IMR-90 (cell line): Measurements from ENCODE around the gene TULP4. TPM values are rescaled to one million over a fixed set of nuclear protein-coding genes. Genes with fewer than 3 reads are reported as not detected.
A peak's percentile ranks its signal among the peaks of the same experiment; 100 is the strongest.

Experiments
- ATAC-seq: fragments of 200-7000 bp; cut with Tn5 transposase; 2 replicates; pipeline ENCODE4 v1.9.1; 2020; ENCODE audit warnings: low read depth, mild to moderate bottlenecking, moderate library complexity
- BruUV-seq: library from RNA; stranded (reverse); fragments of 400-500 nt; replicated peaks from 2 replicates; lab custom pipeline; 2021; lab: Mats Ljungman, UMichigan
- CTCF ChIA-PET: fragments of 300-600 bp; formaldehyde crosslinking; extraction: SDS; loops from one replicate; lab custom pipeline; 2021; ENCODE audit warnings: antibody characterized with exemption; lab: Yijun Ruan, JAX
- POLR2A ChIA-PET: fragments of 300-600 bp; sonication (Branson Sonifier 250); formaldehyde crosslinking; loops from one replicate; lab custom pipeline; 2022; ENCODE audit warnings: antibody characterized with exemption; ENCODE audit not compliant: unreplicated experiment; lab: Charles Lee
- DNase-seq: peaks from one replicate; pipeline ENCODE4 v3.0.0; 2013
- H2AFZ ChIP-seq: replicated peaks from 2 replicates; pipeline ENCODE3; 2013; ENCODE audit warnings: low read length, mild to moderate bottlenecking; ENCODE audit not compliant: poor library complexity
- H2AK5ac ChIP-seq: 2 replicates; pipeline ENCODE4 v1.6.1; 2013; ENCODE audit warnings: low read depth, low read length, inconsistent platforms
- H2AK9ac ChIP-seq: replicated peaks from 2 replicates; pipeline ENCODE3; 2013; ENCODE audit warnings: mild to moderate bottlenecking, low read depth, low read length, moderate library complexity; ENCODE audit not compliant: poor library complexity
- H2BK120ac ChIP-seq: 2 replicates; pipeline ENCODE4 v1.6.1; 2013; ENCODE audit warnings: low read depth, low read length, inconsistent platforms
- H2BK15ac ChIP-seq: 3 replicates; pipeline ENCODE4 v1.6.1; 2013; ENCODE audit warnings: low read depth, low read length, inconsistent platforms
- H2BK20ac ChIP-seq: 2 replicates; pipeline ENCODE4 v1.6.1; 2013; ENCODE audit warnings: low read depth, mild to moderate bottlenecking, inconsistent platforms, low read length, moderate library complexity
- H2BK5ac ChIP-seq: 2 replicates; pipeline ENCODE4 v1.6.1; 2013; ENCODE audit warnings: mild to moderate bottlenecking, low read depth, low read length, inconsistent platforms; ENCODE audit not compliant: poor library complexity, severe bottlenecking
- H3K14ac ChIP-seq: replicated peaks from 2 replicates; pipeline ENCODE4 v1.6.1; 2013; ENCODE audit warnings: low read depth, low read length, inconsistent platforms
- H3K18ac ChIP-seq: 2 replicates; pipeline ENCODE4 v1.6.1; 2013; ENCODE audit warnings: low read depth, low read length, control low read depth
- H3K23ac ChIP-seq: 2 replicates; pipeline ENCODE4 v1.6.1; 2013; ENCODE audit warnings: low read depth, low read length, inconsistent platforms
- H3K27ac ChIP-seq: 2 replicates; pipeline ENCODE4 v1.5.1; 2013; ENCODE audit warnings: mild to moderate bottlenecking, control low read depth, low read length; ENCODE audit not compliant: insufficient read depth
- H3K27me3 ChIP-seq: 2 replicates; pipeline ENCODE4 v1.6.1; 2013; ENCODE audit warnings: low read length; ENCODE audit not compliant: control insufficient read depth, insufficient read depth
- H3K36me3 ChIP-seq: 2 replicates; pipeline ENCODE4 v1.6.1; 2013; ENCODE audit warnings: low read length, mixed read lengths; ENCODE audit not compliant: control insufficient read depth, insufficient read depth
- H3K4ac ChIP-seq: 2 replicates; pipeline ENCODE4 v1.6.1; 2013; ENCODE audit warnings: low read depth, low read length, inconsistent platforms
- H3K4me1 ChIP-seq: 2 replicates; pipeline ENCODE4 v1.6.1; 2013; ENCODE audit warnings: low read length, mixed read lengths; ENCODE audit not compliant: control insufficient read depth, insufficient read depth
- H3K4me2 ChIP-seq: 2 replicates; pipeline ENCODE4 v1.6.1; 2013; ENCODE audit warnings: low read depth, mild to moderate bottlenecking, control low read depth, low read length, moderate library complexity
- H3K4me3 ChIP-seq: 2 replicates; pipeline ENCODE4 v1.5.1; 2013; ENCODE audit warnings: low read depth, mild to moderate bottlenecking, control low read depth, low read length, moderate library complexity; ENCODE audit not compliant: insufficient read depth
- H3K56ac ChIP-seq: 2 replicates; pipeline ENCODE4 v1.6.1; 2013; ENCODE audit warnings: low read length, inconsistent platforms; ENCODE audit not compliant: insufficient read depth; ENCODE audit errors: extremely low read depth
- H3K79me1 ChIP-seq, 2 experiments: 2 replicates each; pipeline ENCODE4 v1.6.1; 2013; ENCODE audit warnings: low read length in 2 of 2, inconsistent platforms in 1 of 2, low read depth in 1 of 2
- H3K9ac ChIP-seq: 2 replicates; pipeline ENCODE4 v1.6.1; 2013; ENCODE audit warnings: low read depth, low read length, control low read depth
- H3K9me1 ChIP-seq: 2 replicates; pipeline ENCODE4 v1.6.1; 2013; ENCODE audit warnings: low read length, inconsistent platforms; ENCODE audit not compliant: insufficient read depth
- H3K9me3 ChIP-seq: 2 replicates; pipeline ENCODE4 v1.6.1; 2013; ENCODE audit warnings: low read length; ENCODE audit not compliant: control insufficient read depth, insufficient read depth
- H4K20me1 ChIP-seq: 2 replicates; pipeline ENCODE4 v1.6.1; 2013; ENCODE audit warnings: low read length, inconsistent platforms; ENCODE audit not compliant: insufficient read depth
- H4K5ac ChIP-seq: 2 replicates; pipeline ENCODE4 v1.6.1; 2013; ENCODE audit warnings: mild to moderate bottlenecking, low read depth, low read length, control low read depth
- H4K8ac ChIP-seq, 2 experiments: 2 replicates each; pipeline ENCODE4 v1.6.1; 2013; ENCODE audit warnings: low read depth in 2 of 2, low read length in 2 of 2, control low read depth in 1 of 2, inconsistent platforms in 1 of 2
- H4K91ac ChIP-seq: 2 replicates; pipeline ENCODE4 v1.6.1; 2013; ENCODE audit warnings: low read depth, low read length, inconsistent platforms; ENCODE audit not compliant: insufficient read depth
- CHD1 ChIP-seq: IDR thresholded peaks from 2 replicates; pipeline ENCODE4 v1.6.1; 2012; ENCODE audit warnings: low read depth, low read length, improper control_type of control experiment
- CTCF ChIP-seq: conservative IDR thresholded peaks from 2 replicates; pipeline ENCODE4 v1.5.1; 2012; ENCODE audit warnings: mild to moderate bottlenecking, low read depth, low read length, improper control_type of control experiment
- ELK1 ChIP-seq: fragments of 150-350 bp; IDR thresholded peaks from 2 replicates; pipeline ENCODE4 v1.6.1; 2016; ENCODE audit warnings: low read depth, mild to moderate bottlenecking, low read length, moderate library complexity, borderline replicate concordance
- MXI1 ChIP-seq: IDR thresholded peaks from 2 replicates; pipeline ENCODE4 v1.6.1; 2012; ENCODE audit warnings: low read depth, mild to moderate bottlenecking, low read length, moderate library complexity, borderline replicate concordance
- NFE2L2 ChIP-seq: fragments of 150-350 bp; IDR thresholded peaks from 2 replicates; pipeline ENCODE4 v1.6.1; 2016; ENCODE audit warnings: low read depth, mild to moderate bottlenecking, low read length
- RAD21 ChIP-seq: IDR thresholded peaks from 2 replicates; pipeline ENCODE4 v1.6.1; 2012; ENCODE audit warnings: low read length, improper control_type of control experiment
- RCOR1 ChIP-seq: IDR thresholded peaks from 2 replicates; pipeline ENCODE4 v1.6.1; 2012; ENCODE audit warnings: mild to moderate bottlenecking, low read length, improper control_type of control experiment; ENCODE audit not compliant: insufficient replicate concordance
- RFX5 ChIP-seq: IDR thresholded peaks from 2 replicates; pipeline ENCODE4 v1.8.0; 2012; ENCODE audit warnings: low read depth, mild to moderate bottlenecking, low read length, moderate library complexity
- SMC3 ChIP-seq: fragments of 150-350 bp; IDR thresholded peaks from 2 replicates; pipeline ENCODE4 v1.6.1; 2016; ENCODE audit warnings: low read depth, mild to moderate bottlenecking, antibody characterized with exemption, low read length, moderate library complexity
- WGBS, 2 experiments: methylation state at CpG; one replicate each; pipeline versions ENCODE4 v1.1.5 to v1.1.7; 2013; ENCODE audit warnings: missing lambda C conversion rate in 2 of 2; ENCODE audit not compliant: insufficient read length in 1 of 2; ENCODE audit errors: extremely low coverage in 2 of 2; 5-methylcytosine and 5-hydroxymethylcytosine counted together
- dilution Hi-C: fragments of 300-500 bp; cut with HindIII; formaldehyde crosslinking; loops from one replicate; pipeline ENCODE4 v1.14.3; 2018; ENCODE audit warnings: low sequenced_read_pairs; ENCODE audit not compliant: unreplicated experiment
- in situ Hi-C: fragments of 300-500 bp; cut with MboI; formaldehyde crosslinking; loops from 3 replicates; pipeline ENCODE4 v1.14.3; 2019; ENCODE audit warnings: low sequenced_read_pairs, inconsistent platforms, mixed read lengths
- intact Hi-C: fragments of 100-400 bp; cut with micrococcal nuclease; formaldehyde crosslinking; loops from 2 replicates; pipeline ENCODE4 v1.10.0; 2022
- polyA plus RNA-seq, 3 experiments: library from polyadenylated mRNA; depleted of rRNA; stranded (reverse); fragments of >200 nt; gene quantifications; 2 replicates each; pipeline ENCODE4 v1.2.3, GENCODE V29; 2012; ENCODE audit warnings: low replicate concordance in 1 of 3
- total RNA-seq: library from RNA; depleted of rRNA; stranded (reverse); fragments of >200 nt; gene quantifications from 2 replicates; pipeline ENCODE4 v1.2.3, GENCODE V29; 2012

The TULP4 gene
- total and polyA plus RNA-seq, 2 of the 4 experiments (the other 2 are of a cell fraction) = 8.1 to 30.6 TPM

- TF ChIP-seq ELK1 = no peak
- TF ChIP-seq SMC3 = no peak
- TF ChIP-seq RAD21 = 0 out of 2 replicates have a peak, but pooled peaks have one; percentile 5
- TF ChIP-seq RCOR1 = no peak
- no peak for TF ChIP-seq MXI1
- no peak for TF ChIP-seq CHD1
- TF ChIP-seq RFX5 = no peak
- TF ChIP-seq CTCF = peak; percentile 23; the same call in 1 of the 2 replicates
- no peak for TF ChIP-seq NFE2L2
- Histone ChIP-seq H2BK20ac (no peak overlapping the region), H2AK9ac (no peak overlapping the region), H3K14ac (no peak overlapping the region), H4K5ac (no peak overlapping the region), H4K20me1 (no peaks in the 10 kb centered on the region), H3K9ac (no peak overlapping the region), H3K27me3 (no peaks in the 10 kb centered on the region), H4K8ac (no peak overlapping the region), H2BK15ac (no peak overlapping the region), H3K9me1 (no peaks in the 10 kb centered on the region), H3K4me1 (no peaks in the 10 kb centered on the region), H2BK120ac (no peak overlapping the region), H2BK5ac (no peak overlapping the region), H2AFZ (no peak overlapping the region), H3K56ac (no peak overlapping the region), H3K18ac (no peak overlapping the region), H2AK5ac (no peak overlapping the region), H3K27ac (no peak overlapping the region), H3K9me3 (no peaks in the 10 kb centered on the region), H3K79me1 (no peaks in the 10 kb centered on the region), H3K4ac (no peak overlapping the region), H3K4me3 (no peak overlapping the region), H3K4me2 (no peak overlapping the region), H3K36me3 (peaks cover 17% of the 10 kb centered on the region), H4K91ac (no peak overlapping the region), H3K23ac (no peak overlapping the region)
- in situ Hi-C loops = no loop called here
- BruUV-seq = no TSS peak
- WGBS, 2 experiments = no CpG with 5 or more reads among the region's 10 CpGs
- DNase-seq = peak; percentile 7
- intact Hi-C loops = no loop called here
- dilution Hi-C loops = no loop called here
- ChIA-PET POLR2A (no interaction called here), CTCF (no interaction called here)
- peak; percentile 29; the same call in 1 of the 2 replicates for ATAC-seq
These were observed 194.3 kb downstream of the TULP4 start for GRCh38 chr6:158506601-158507000.
